ENCODE measurements around the gene LEPROT. TPM values are rescaled to one million over a fixed set of nuclear protein-coding genes. Genes with fewer than 3 reads are reported as not detected.

Gene LEPROT
- total and polyA plus RNA-seq, 2 experiments from 2014 or later: 66.9 to 171 TPM

GRCh38 chr1:65404941-65405340 is 15.5 kb upstream of the LEPROT start:
- Histone ChIP-seq H4K20me1 (ENCODE audit: insufficient read depth) (no peaks in the 10 kb centered on the region), H3K79me2 (ENCODE audit: insufficient read depth) (no peaks in the 10 kb centered on the region), H3K4me3 (no peak overlapping the region), H3K9me2 (ENCODE audit: insufficient read depth) (no peaks in the 10 kb centered on the region), H3K4me2 (ENCODE audit: unreplicated experiment) (no peak overlapping the region), H2AFZ (no peak overlapping the region), H3F3A (ENCODE audit: insufficient read depth) (no peaks in the 10 kb centered on the region), H3K9me3 (ENCODE audit: low read depth) (no peaks in the 10 kb centered on the region), H3K27ac (no peak overlapping the region), H3K36me3 (ENCODE audit: low read depth) (no peaks in the 10 kb centered on the region), H3K4me1 (ENCODE audit: insufficient read depth) (peaks cover 5% of the 10 kb centered on the region; the same call in 1 of the 2 replicates), H3K27me3 (replicated peaks; ENCODE audit: insufficient read depth) (no peaks in the 10 kb centered on the region), H3K9ac (no peak overlapping the region)
- in situ Hi-C loops (cut with MboI): no loop called here
- TF ChIP-seq EZH2 (IDR thresholded peaks at IDR 0.05; ENCODE audit: insufficient read depth, poor library complexity, severe bottlenecking): no peak
- no peak for TF ChIP-seq EZH2phosphoT487 (IDR thresholded peaks at IDR 0.05; ENCODE audit: insufficient read depth, low read depth)
- DNase-seq: no peak

GRCh38 chr1:65407877-65408276 is 12.6 kb upstream of the LEPROT start:
- no peaks in the 10 kb centered on the region for H3K9me3 ChIP-seq (ENCODE audit: low read depth)
- no peaks in the 10 kb centered on the region for H4K20me1 ChIP-seq (ENCODE audit: insufficient read depth)
- 0 out of 2 replicates have a peak, but pooled peaks cover 4% of the 10 kb centered on the region for H3F3A ChIP-seq (ENCODE audit: insufficient read depth)
- no peak for DNase-seq
- H3K9ac ChIP-seq: no peak overlapping the region
- no peak overlapping the region for H3K4me2 ChIP-seq (ENCODE audit: unreplicated experiment)
- no peaks in the 10 kb centered on the region for H3K27me3 ChIP-seq (replicated peaks; ENCODE audit: insufficient read depth)
- WGBS, 2 experiments (ENCODE audit: low coverage in 1 of 2, low lambda C conversion rate in 2 of 2, missing lambda C conversion rate in 2 of 2): 74 to 80% methylated on average over 2 of the region's 2 CpGs
- no peaks in the 10 kb centered on the region for H3K79me2 ChIP-seq (ENCODE audit: insufficient read depth)
- in situ Hi-C loops (cut with MboI): no loop called here
- no peak overlapping the region for H3K27ac ChIP-seq
- no peaks in the 10 kb centered on the region for H3K36me3 ChIP-seq (ENCODE audit: low read depth)
- peaks cover 5% of the 10 kb centered on the region; the same call in 1 of the 2 replicates for H3K4me1 ChIP-seq (ENCODE audit: insufficient read depth)
- H3K9me2 ChIP-seq (ENCODE audit: insufficient read depth): no peaks in the 10 kb centered on the region
- TF ChIP-seq EZH2phosphoT487 (IDR thresholded peaks at IDR 0.05; ENCODE audit: insufficient read depth, low read depth) (no peak), EZH2 (IDR thresholded peaks at IDR 0.05; ENCODE audit: insufficient read depth, poor library complexity, severe bottlenecking) (no peak)
- H2AFZ ChIP-seq: no peak overlapping the region
- H3K4me3 ChIP-seq: no peak overlapping the region

- in situ Hi-C loops (cut with MboI): no loop called here
- Histone ChIP-seq H2AFZ (no peak overlapping the region), H3K27ac (no peak overlapping the region), H3K4me3 (no peak overlapping the region), H3K4me2 (ENCODE audit: unreplicated experiment) (no peak overlapping the region), H3K4me1 (ENCODE audit: insufficient read depth) (peaks cover 8% of the 10 kb centered on the region; the same call in 1 of the 2 replicates), H3K79me2 (ENCODE audit: insufficient read depth) (no peaks in the 10 kb centered on the region), H3F3A (ENCODE audit: insufficient read depth) (0 out of 2 replicates have a peak, but pooled peaks cover 10% of the 10 kb centered on the region), H4K20me1 (ENCODE audit: insufficient read depth) (no peaks in the 10 kb centered on the region), H3K9me3 (ENCODE audit: low read depth) (no peaks in the 10 kb centered on the region), H3K36me3 (ENCODE audit: low read depth) (no peaks in the 10 kb centered on the region), H3K9ac (no peak overlapping the region), H3K9me2 (ENCODE audit: insufficient read depth) (no peaks in the 10 kb centered on the region), H3K27me3 (replicated peaks; ENCODE audit: insufficient read depth) (no peaks in the 10 kb centered on the region)
- TF ChIP-seq EZH2 (IDR thresholded peaks at IDR 0.05; ENCODE audit: insufficient read depth, poor library complexity, severe bottlenecking) (no peak), EZH2phosphoT487 (IDR thresholded peaks at IDR 0.05; ENCODE audit: insufficient read depth, low read depth) (no peak)
- WGBS, 2 experiments (ENCODE audit: low coverage in 1 of 2, low lambda C conversion rate in 2 of 2, missing lambda C conversion rate in 2 of 2): 94 to 97% methylated on average over 1 of the region's 1 CpG
- peak; percentile 23 for DNase-seq
These were observed 11.2 kb upstream of the LEPROT start for GRCh38 chr1:65409314-65409713.

GRCh38 chr1:65409816-65410326 is 10.6 kb upstream of the LEPROT start:
- in situ Hi-C loops (cut with MboI): no loop called here
- no peak overlapping the region for H3K4me3 ChIP-seq
- no peak overlapping the region for H3K27ac ChIP-seq
- no peaks in the 10 kb centered on the region for H3K9me2 ChIP-seq (ENCODE audit: insufficient read depth)
- WGBS, 2 experiments (ENCODE audit: low coverage in 1 of 2, low lambda C conversion rate in 2 of 2, missing lambda C conversion rate in 2 of 2): 88 to 91% methylated on average over 4 of the region's 4 CpGs
- no peaks in the 10 kb centered on the region for H3K79me2 ChIP-seq (ENCODE audit: insufficient read depth)
- H3K4me1 ChIP-seq (ENCODE audit: insufficient read depth): peaks cover 8% of the 10 kb centered on the region; the same call in 1 of the 2 replicates
- H3K9me3 ChIP-seq (ENCODE audit: low read depth): no peaks in the 10 kb centered on the region
- no peaks in the 10 kb centered on the region for H4K20me1 ChIP-seq (ENCODE audit: insufficient read depth)
- H3K36me3 ChIP-seq (ENCODE audit: low read depth): no peaks in the 10 kb centered on the region
- H2AFZ ChIP-seq: no peak overlapping the region
- 0 out of 2 replicates have a peak, but pooled peaks cover 10% of the 10 kb centered on the region for H3F3A ChIP-seq (ENCODE audit: insufficient read depth)
- no peaks in the 10 kb centered on the region for H3K27me3 ChIP-seq (replicated peaks; ENCODE audit: insufficient read depth)
- TF ChIP-seq EZH2phosphoT487 (IDR thresholded peaks at IDR 0.05; ENCODE audit: insufficient read depth, low read depth) (no peak), EZH2 (IDR thresholded peaks at IDR 0.05; ENCODE audit: insufficient read depth, poor library complexity, severe bottlenecking) (no peak)
- H3K9ac ChIP-seq: no peak overlapping the region
- H3K4me2 ChIP-seq (ENCODE audit: unreplicated experiment): no peak overlapping the region
- DNase-seq: no peak

All from GM23248 (cell line).